Measurements from ENCODE around the gene TPM4.
"Not testable (repeated sequence)": the region's sequence is repeated elsewhere in the genome, so short reads cannot be mapped to it uniquely, and the experiment has no call there.

GRCh38 chr19:16119075-16119857 lies 43.0 kb downstream of the TPM4 start:
- TF ChIP-seq TAF1, POLR2AphosphoS5 (IDR thresholded peaks at IDR 0.05; ENCODE audit: low read depth, low read length): not testable (repeated sequence)

All from GM12891 (cell line).